H1 (cell line): ENCODE measurements around the gene APOL6. TPM values are rescaled to one million over a fixed set of nuclear protein-coding genes. Genes with fewer than 3 reads are reported as not detected.

Experiments used
- CBX5 ChIP-seq: fragments of 300-800, 300-1000 bp; sonication (generic); IDR thresholded peaks from 2 replicates; pipeline ENCODE4 v1.7.1; 2016; ENCODE audit warnings: antibody characterized with exemption, low read length, low read depth
- KDM4A ChIP-seq: IDR thresholded peaks from one replicate; pipeline ENCODE4 v1.7.1; 2012; ENCODE audit warnings: low read depth, mild to moderate bottlenecking, moderate library complexity, low read length, inconsistent platforms; ENCODE audit not compliant: severe bottlenecking
- POU5F1 ChIP-seq: IDR thresholded peaks from 2 replicates; pipeline ENCODE4 v1.6.1; 2011; ENCODE audit warnings: low read depth, mild to moderate bottlenecking, low read length, moderate library complexity
- polyA plus RNA-seq, 7 experiments: library from polyadenylated mRNA; depleted of rRNA in 3 of 7; stranded (reverse) in 5 of 7; unstranded in 2 of 7; fragments of >200 nt in 5 of 7; fragments of 200-250 nt in 2 of 7; gene quantifications; 1 replicate in 5 of 7; 2 replicates in 1 of 7; 4 replicates in 1 of 7; pipeline versions ENCODE4 v1.2.1 to v1.2.3, GENCODE V29; 2011 to 2013; ENCODE audit warnings: missing spikeins in 2 of 7, mixed read lengths in 2 of 7
- total RNA-seq: library from RNA; stranded (reverse); fragmentation: NEBNext Ultra II Directional; extraction: Animal tissue kit (Norgen Biotek cat#: 25700); gene quantifications from 2 replicates; pipeline ENCODE4 v1.2.1, GENCODE V29; 2021
- TF ChIP-seq, protein P1 (sequence below), 3 experiments: IDR thresholded peaks; 1 replicate in 2 of 3; 2 replicates in 1 of 3; pipeline versions ENCODE4 v1.5.1 to v1.6.1; 2011; ENCODE audit warnings: low read length in 3 of 3, mild to moderate bottlenecking in 3 of 3, inconsistent platforms in 2 of 3, low read depth in 1 of 3, moderate library complexity in 1 of 3; ENCODE audit not compliant: insufficient read depth in 1 of 3; ENCODE audit errors: control extremely low read depth in 1 of 3

The APOL6 gene
- total and polyA plus RNA-seq, 2 of the 8 experiments (the other 6 are each of a cell fraction or from before 2014, with no cell fraction given), result 0.06 to 0.13 TPM

GRCh38 chr22:35601013-35601580, 47.1 kb upstream of the APOL6 start (continued):
- TF ChIP-seq KDM4A, result no peak
- no peak for TF ChIP-seq CBX5
- no peak for TF ChIP-seq POU5F1
- TF ChIP-seq, protein P1, sequence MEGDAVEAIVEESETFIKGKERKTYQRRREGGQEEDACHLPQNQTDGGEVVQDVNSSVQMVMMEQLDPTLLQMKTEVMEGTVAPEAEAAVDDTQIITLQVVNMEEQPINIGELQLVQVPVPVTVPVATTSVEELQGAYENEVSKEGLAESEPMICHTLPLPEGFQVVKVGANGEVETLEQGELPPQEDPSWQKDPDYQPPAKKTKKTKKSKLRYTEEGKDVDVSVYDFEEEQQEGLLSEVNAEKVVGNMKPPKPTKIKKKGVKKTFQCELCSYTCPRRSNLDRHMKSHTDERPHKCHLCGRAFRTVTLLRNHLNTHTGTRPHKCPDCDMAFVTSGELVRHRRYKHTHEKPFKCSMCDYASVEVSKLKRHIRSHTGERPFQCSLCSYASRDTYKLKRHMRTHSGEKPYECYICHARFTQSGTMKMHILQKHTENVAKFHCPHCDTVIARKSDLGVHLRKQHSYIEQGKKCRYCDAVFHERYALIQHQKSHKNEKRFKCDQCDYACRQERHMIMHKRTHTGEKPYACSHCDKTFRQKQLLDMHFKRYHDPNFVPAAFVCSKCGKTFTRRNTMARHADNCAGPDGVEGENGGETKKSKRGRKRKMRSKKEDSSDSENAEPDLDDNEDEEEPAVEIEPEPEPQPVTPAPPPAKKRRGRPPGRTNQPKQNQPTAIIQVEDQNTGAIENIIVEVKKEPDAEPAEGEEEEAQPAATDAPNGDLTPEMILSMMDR (IDR thresholded peaks at IDR 0.05; ENCODE audit: control extremely low read depth in 1 of 3, insufficient read depth in 1 of 3, low read depth in 1 of 3, low read length in 3 of 3), result no peak
